ENCODE data around the gene AP3S1.

The AP3S1 gene

DNA sequence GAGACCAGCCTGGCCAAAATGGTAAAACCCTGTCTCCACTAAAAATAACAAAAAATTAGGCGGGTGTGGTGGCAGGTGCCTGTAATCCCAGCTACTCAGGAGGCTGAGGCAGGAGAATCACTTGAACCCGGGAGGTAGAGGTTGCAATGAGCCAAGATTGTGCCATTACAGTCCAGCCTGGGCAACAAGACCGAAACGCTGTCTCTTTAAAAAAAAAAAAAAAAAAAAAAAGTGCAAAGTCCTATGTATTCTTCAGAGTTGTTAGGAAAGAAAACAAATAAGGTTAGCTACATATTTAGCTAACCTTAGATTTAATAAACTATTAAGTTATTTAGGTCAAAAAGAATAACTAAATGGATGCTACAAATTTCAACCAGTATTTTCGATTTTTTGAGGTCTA, 11.8 kb upstream of the AP3S1 start:
- no peak for FAIRE-seq

DNA sequence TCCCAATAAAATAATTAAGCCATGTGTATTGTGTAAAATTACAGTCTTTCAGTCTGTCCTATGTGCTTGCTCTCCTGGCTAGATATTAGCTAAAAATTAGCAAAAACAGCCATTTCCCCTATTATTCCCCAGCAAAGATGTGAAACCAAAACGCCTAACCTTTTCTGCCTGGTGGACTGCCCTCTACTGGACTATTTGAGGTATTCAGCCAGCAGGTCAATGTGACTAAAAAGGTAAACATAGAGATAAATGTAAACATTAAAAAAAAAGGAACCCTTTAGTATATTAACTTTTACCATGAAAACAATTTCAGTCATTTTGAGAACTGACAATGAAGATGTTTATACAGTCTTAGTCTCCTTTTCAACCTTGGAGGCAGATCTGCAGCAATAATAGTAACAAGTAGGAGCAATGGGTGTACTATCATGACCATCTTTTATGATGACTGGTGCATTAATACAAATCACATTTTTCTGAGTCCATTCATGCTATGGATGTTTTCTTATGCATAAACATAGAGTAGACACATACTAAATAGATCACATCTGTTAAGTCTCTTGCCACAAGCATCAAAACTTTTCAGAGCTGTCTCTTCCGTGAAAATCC, 10.5 kb upstream of the AP3S1 start:
- FAIRE-seq, result peak; percentile 29

DNA sequence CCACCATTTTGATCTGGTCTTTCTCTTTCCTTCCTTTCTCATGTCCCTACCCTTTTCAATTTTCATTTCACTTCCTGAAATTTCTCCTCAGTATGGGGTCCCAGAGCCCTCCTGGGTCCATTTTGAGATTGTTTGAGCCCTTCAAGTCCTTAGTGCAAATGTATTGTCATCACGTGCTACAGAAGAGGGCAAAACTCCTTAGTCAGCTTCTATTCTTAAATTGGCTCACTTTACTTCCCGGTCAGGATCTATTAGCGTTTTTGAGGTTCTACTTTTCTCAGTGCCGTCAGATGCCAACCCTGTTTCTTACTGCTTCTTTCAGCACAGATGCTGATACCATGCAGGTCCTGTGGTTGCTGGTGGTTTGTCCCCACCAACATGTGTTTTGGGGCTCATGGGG, 6.3 kb upstream of the AP3S1 start:
- FAIRE-seq, result no peak

DNA sequence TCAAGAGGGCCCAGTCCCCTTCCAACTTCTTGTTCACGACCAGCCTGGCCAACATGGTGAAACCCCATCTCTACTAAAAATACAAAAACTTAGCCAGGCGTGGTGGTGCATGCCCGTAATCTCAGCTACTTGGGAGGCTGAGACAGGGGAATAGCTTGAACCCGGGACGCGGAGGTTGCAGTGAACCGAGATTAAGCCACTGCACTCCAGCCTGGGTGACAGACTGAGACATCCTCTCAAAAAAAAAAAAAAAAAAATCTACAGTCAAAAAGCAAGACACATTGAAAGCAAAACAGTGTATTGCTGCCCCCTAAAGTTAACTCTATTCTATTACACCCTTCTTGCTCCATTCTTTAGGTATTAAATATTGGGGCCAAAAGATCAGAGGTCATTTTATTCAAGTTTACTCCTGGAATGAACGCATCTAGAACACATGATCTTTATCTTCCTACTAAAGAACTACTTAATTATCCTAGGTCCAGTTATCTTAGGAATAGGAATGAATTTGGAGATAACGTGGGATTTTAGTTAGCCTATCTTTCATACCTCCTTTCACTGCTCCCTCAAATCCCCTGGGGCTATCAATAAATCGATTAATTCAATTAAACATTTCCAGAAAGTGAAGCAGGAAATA, 2.7 kb upstream of the AP3S1 start:
- peak; percentile 12 for FAIRE-seq

DNA sequence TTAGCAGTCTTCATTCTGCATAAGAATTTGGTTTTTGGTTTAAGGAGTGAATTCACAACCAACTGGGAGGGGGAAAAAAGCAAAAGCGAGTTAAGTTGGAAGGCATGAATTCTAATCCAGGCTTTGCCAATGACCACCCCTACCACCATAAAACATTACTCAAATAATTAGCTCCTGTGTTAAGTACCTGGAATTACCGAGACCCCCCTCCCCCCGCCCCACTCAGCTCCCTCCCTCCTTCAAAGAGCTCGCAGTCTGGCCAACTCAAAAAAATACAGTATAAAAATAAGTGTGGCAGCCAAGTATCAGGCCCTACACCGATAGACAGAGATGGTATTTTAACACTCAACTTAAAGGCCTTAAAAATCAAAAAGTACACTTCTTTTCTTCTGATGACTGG, 862 bp upstream of the AP3S1 start:
- no peak for FAIRE-seq

- FAIRE-seq, result no peak
Observed at GRCh38 chr5:115842089-115842935, 577 bp downstream of the AP3S1 start.

- no peak for FAIRE-seq
Observed at GRCh38 chr5:115842952-115843351, 1.2 kb downstream of the AP3S1 start.

DNA sequence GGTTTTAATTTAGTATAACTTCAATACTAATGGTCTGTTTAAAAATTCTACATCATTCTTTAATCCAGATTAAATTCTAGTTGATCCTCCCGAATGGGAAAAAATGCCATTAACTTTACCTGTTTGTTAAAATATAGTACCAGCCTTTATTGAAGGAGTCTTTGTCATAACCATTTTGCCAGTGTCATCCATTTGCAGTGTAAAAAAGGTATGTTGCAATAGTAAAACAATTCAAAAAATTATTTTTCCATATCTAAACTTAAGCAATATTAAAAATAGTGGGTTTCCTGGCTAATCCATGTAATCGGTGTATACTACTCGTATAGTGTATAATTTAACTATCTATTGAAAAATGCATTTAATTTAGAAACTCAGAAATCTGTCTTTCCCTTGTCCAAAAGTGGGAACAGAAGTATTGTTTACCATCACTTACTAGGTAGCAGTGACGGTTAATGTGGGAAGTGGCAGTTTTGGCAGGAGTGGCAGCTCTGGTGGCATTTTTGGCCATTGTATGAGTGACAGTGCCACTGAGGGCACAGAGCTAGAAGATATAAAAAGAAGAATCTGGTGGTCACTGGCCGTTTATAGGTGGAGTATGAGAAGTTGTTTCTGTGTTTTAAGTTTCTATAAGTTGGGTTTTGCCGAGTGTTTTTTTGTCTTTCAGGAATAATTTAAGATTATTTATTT, 1.9 kb downstream of the AP3S1 start:
- no peak for FAIRE-seq

DNA sequence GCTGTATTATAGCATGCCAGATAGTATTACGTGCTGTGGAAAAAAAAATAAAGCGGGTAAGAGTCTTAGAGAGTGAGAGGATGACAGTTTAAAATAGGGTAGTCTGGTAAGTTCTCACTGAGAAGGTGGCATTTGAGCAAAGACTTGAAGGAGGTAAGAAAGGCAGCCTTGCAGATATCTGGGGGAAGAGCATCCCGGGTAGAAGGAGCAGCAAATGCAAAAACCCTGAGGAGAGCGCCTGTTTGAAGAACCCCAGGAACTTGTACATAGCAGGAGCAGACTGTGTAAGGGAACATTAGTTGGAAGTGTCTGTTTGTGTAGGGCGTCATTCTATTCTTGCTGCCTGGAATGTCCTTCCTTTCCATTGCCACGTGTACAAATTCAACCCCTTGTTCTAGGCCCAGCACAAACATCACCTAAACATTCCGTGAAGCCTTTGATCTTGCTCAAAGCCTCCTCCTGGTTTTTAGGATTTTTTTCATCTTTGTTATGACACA, 2.6 kb downstream of the AP3S1 start:
- FAIRE-seq, result no peak

DNA sequence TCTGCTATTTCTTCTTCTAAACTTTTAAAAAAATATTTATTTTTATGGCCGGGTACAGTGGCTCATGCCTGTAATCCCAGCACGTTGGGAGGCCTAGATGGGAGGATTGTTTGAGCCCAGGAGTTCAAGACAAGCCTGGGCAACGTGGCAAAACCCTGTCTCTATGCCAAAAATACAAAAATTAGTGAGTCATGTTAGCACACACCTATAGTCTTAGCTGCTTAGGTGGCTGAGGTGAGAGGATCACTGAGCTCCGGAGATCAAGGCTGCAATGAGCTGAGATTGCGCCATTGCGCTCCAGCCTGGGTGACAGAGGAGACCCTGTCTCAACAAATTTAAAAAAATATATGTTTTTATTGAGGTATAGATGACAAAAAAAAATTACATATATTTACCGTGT, 5.6 kb downstream of the AP3S1 start:
- FAIRE-seq, result no peak

DNA sequence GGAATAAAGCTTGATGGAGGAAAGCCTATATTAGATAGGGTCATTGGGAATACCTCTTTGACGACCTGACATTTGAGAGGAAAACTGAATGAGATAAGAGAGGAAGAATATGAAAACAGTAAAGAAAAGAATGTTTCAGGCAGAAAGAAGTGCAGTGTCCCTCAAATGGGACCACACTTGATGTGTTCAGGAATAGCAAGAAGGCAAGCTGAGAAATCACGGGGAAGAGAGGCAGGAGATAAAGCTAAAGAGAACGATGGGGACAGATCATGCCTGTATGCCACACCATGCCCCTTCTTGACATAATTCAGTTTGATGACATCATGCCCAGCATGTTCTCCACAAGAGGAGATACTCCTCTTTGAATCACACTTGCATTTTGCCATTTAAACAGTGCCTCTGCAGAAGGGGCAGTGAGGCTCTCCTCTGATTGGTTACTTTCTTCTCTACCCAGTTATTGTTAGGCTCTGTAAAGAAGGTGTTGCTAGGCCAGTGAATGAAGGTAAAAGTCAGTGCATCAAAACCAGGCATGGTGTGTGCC, 7.6 kb downstream of the AP3S1 start:
- FAIRE-seq, result no peak

- no peak for FAIRE-seq
Observed at GRCh38 chr5:115850744-115851416, 9.1 kb downstream of the AP3S1 start.

GRCh38 chr5:115854139-115854538, 12.4 kb downstream of the AP3S1 start:
- FAIRE-seq, result no peak

DNA sequence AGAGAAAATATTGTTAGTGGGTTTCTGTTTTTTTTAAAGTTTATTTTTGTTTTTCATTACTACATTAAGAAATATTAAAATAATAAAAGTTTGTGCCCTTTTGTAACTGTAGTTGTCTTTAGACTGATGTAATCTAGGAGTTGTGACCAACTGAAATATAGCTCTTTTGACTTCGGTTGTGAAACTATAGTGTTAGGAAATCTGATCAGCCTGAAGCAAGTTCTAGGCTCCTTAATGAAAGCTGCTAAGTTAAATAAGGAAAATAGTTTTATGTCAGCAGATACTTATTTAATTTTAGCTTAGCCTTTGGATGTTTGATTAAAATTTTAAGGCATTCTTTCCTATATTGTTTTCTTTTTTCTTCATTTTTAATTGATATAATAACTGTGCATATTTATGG, 14.2 kb downstream of the AP3S1 start:
- FAIRE-seq, result no peak

DNA sequence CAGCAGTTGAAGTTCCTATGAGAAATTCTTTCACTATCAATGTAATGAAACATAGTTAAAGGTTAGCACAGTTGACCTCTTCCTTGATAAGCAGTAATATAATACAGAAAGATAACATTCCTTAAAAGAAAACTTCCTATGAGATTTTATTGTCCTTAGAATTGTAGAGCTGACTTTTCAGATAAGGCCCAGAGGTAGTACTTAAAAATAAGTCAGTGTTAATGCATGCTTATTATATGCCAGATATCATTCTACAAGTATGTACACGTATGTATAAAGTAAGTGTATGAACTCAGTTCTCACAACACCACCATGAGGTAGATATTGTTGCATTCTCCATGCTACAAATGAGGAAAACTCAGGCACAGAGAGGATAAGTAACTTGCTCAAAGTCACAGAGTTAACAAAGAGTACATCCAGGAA, 15.3 kb downstream of the AP3S1 start:
- no peak for FAIRE-seq

DNA sequence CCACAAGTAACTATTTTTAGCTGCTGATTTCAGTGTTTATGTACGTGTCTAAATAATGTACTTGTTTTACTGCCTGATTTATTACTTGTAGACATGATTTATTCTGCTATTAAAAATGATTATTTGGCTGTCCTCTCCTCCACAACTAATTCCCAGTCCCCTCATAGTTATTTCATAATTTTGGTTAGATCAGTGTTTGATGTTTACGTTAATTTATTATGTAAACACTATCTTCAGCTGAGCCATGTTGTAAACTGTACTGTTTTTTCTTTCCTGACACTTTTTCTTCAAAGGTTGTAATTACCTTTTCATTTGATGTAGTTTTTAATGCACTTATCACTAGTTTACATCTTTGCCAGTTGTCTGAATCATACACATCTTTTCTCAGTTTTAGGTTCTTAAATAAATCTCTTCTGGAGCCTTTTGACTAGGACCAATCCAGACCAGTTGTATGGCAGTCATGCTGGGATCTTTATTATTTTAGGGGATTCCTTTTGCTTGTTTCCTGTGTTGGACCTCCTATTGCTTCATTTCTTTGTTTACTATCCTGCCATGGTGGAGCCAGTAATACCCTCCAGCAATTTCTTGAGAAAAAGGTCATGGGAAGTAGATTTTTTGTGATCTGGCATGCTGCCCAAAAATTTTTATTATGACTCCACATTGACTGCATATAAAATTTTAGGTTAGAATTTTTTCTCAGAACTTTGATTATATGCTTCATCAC, 16.1 kb downstream of the AP3S1 start:
- FAIRE-seq, result no peak

DNA sequence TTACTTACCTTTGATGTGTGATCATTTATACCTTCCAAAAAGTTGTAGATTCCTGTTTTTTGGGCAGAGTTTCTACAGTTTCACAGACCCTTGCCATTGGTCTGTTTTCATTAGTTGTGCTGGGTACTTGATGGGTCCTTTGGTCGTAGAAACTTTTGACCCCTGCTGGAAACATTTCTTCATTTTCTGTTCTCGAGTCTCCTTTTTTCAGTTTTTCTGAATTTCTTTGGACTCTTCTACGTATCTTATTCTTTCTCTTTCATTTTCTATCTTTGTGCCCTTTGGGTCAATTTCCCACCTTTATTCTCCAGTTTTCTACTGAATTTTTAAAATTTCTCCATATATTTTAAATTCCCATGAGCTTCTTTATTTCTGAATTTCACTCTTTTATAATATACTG, 16.7 kb downstream of the AP3S1 start:
- FAIRE-seq, result no peak

- FAIRE-seq, result no peak
Observed at GRCh38 chr5:115859378-115859777, 17.6 kb downstream of the AP3S1 start.

- FAIRE-seq, result no peak
Observed at GRCh38 chr5:115869256-115869795, 27.6 kb downstream of the AP3S1 start.

DNA sequence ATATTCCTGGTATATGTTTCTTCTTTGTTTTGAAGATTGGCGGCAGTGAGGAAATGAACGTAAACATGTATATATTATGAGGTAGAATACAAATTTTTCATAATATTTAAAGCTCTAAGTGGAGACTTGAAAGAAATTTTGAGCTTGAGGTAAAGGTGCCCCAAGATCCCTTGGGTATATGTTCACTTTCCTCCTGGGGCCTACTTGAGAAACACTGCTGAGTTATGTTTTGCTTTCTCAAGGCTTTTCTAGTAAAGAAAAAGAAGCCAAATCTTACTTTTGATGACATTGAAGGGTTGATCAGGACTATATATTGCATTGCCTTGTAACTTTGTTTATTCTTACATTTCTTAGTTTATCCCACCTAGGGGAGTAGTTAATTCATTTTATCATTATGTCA, 30.7 kb downstream of the AP3S1 start:
- FAIRE-seq, result no peak

DNA sequence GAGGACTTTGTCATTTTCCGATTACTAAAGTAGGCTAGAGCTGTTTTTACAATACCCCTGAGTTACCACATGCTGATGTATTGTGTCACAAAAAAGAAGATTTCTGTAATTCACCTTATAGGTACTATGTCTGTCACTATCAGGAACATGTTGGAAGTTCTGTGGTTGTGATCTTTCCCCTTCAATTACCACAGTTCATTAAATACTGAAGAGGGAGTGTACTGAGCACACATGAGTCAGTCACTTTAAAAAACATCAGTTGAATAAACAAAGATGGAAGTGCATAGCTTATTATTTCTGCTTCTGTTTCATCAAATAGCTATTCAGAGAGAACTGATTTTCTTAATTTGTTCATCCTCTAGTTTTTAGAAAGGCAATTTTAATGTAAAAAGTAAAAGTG, 31.7 kb downstream of the AP3S1 start:
- no peak for FAIRE-seq
